ENCODE data around the gene EYS.

EYS gene

GRCh38 chr6:64696053-64696452 lies 1011.0 kb downstream of the EYS start:
- DNase-seq = no peak

GRCh38 chr6:64694356-64694755 lies 1012.7 kb downstream of the EYS start:
- no peak for DNase-seq

GRCh38 chr6:64691064-64691463 lies 1016.0 kb downstream of the EYS start:
- DNase-seq = no peak

GRCh38 chr6:64685401-64685800 lies 1021.6 kb downstream of the EYS start:
- no peak for DNase-seq

- DNase-seq = no peak
Measured at GRCh38 chr6:64683682-64684081, 1023.3 kb downstream of the EYS start.

GRCh38 chr6:64681416-64682160 lies 1025.4 kb downstream of the EYS start:
- no peak for DNase-seq

- no peak for DNase-seq
Measured at GRCh38 chr6:64680446-64680845, 1026.6 kb downstream of the EYS start.

- DNase-seq = no peak
Measured at GRCh38 chr6:64679416-64679815, 1027.6 kb downstream of the EYS start.

- DNase-seq = no peak
Measured at GRCh38 chr6:64672651-64673050, 1034.4 kb downstream of the EYS start.

GRCh38 chr6:64672131-64672530 lies 1034.9 kb downstream of the EYS start:
- no peak for DNase-seq

- DNase-seq = no peak
Measured at GRCh38 chr6:64665137-64665536, 1041.9 kb downstream of the EYS start.

- DNase-seq = no peak
Measured at GRCh38 chr6:64664480-64664879, 1042.5 kb downstream of the EYS start.

- DNase-seq = no peak
Measured at GRCh38 chr6:64644024-64644423, 1063.0 kb downstream of the EYS start.

- DNase-seq = no peak
Measured at GRCh38 chr6:64630901-64631300, 1076.1 kb downstream of the EYS start.

- DNase-seq = no peak
Measured at GRCh38 chr6:64622944-64623343, 1084.1 kb downstream of the EYS start.

GRCh38 chr6:64602993-64603392 lies 1104.0 kb downstream of the EYS start:
- DNase-seq = no peak

GRCh38 chr6:64591676-64592036 lies 1115.4 kb downstream of the EYS start:
- no peak for DNase-seq

GRCh38 chr6:64590965-64591675 lies 1115.9 kb downstream of the EYS start:
- DNase-seq = no peak

- DNase-seq = no peak
Measured at GRCh38 chr6:64589961-64590360, 1117.1 kb downstream of the EYS start.

- no peak for DNase-seq
Measured at GRCh38 chr6:64580346-64580745, 1126.7 kb downstream of the EYS start.

GRCh38 chr6:64553249-64553786 lies 1153.7 kb downstream of the EYS start:
- no peak for DNase-seq

- no peak for DNase-seq
Measured at GRCh38 chr6:64547594-64548268, 1159.3 kb downstream of the EYS start.

- no peak for DNase-seq
Measured at GRCh38 chr6:64539917-64540316, 1167.1 kb downstream of the EYS start.

GRCh38 chr6:64538722-64539121 lies 1168.3 kb downstream of the EYS start:
- no peak for DNase-seq

All from CD4-positive, alpha-beta T cell treated with Interleukin-12 subunit alpha and Interleukin-12 subunit beta, for 1 hour (primary cell).